ENCODE data around the gene STOML1.

STOML1 gene

GRCh38 chr15:74010929-74011540 lies 18.9 kb upstream of the STOML1 start:
- no peak overlapping the region for H3K9ac ChIP-seq
- H3K4me2 ChIP-seq = no peak overlapping the region
- H3K36me3 ChIP-seq (ENCODE audit: insufficient read depth) = no peaks in the 10 kb centered on the region
- H3K4me3 ChIP-seq (IDR thresholded peaks at IDR 0.05; ENCODE audit: insufficient read depth, low read depth, low read length) = no peak overlapping the region
- H3K27ac ChIP-seq = no peak overlapping the region
- H3K27me3 ChIP-seq (ENCODE audit: insufficient read depth, low read depth) = no peaks in the 10 kb centered on the region
- no peaks in the 10 kb centered on the region for H4K20me1 ChIP-seq (ENCODE audit: insufficient read depth)
- H3K4me1 ChIP-seq (ENCODE audit: low read depth, poor library complexity, severe bottlenecking) = no peaks in the 10 kb centered on the region
- H3K79me2 ChIP-seq (ENCODE audit: insufficient read depth, low read depth) = no peaks in the 10 kb centered on the region; the same call in 1 of the 2 replicates
- H2AFZ ChIP-seq (ENCODE audit: low read depth) = no peak overlapping the region
- no peak for TF ChIP-seq CTCF (conservative IDR thresholded peaks at IDR 0.05; ENCODE audit: low read depth, low read length)

- Histone ChIP-seq H4K20me1 (ENCODE audit: insufficient read depth) (no peaks in the 10 kb centered on the region), H3K27me3 (ENCODE audit: insufficient read depth, low read depth) (no peaks in the 10 kb centered on the region), H3K4me2 (no peak overlapping the region), H2AFZ (ENCODE audit: low read depth) (no peak overlapping the region), H3K4me1 (ENCODE audit: low read depth, poor library complexity, severe bottlenecking) (no peaks in the 10 kb centered on the region), H3K27ac (no peak overlapping the region), H3K9ac (no peak overlapping the region), H3K4me3 (IDR thresholded peaks at IDR 0.05; ENCODE audit: insufficient read depth, low read depth, low read length) (no peak overlapping the region), H3K79me2 (ENCODE audit: insufficient read depth, low read depth) (no peaks in the 10 kb centered on the region; the same call in 1 of the 2 replicates), H3K36me3 (ENCODE audit: insufficient read depth) (no peaks in the 10 kb centered on the region)
- TF ChIP-seq CTCF (conservative IDR thresholded peaks at IDR 0.05; ENCODE audit: low read depth, low read length) = no peak
Measured at GRCh38 chr15:74008901-74009300, 16.8 kb upstream of the STOML1 start.

GRCh38 chr15:74007820-74008371 lies 15.8 kb upstream of the STOML1 start:
- H4K20me1 ChIP-seq (ENCODE audit: insufficient read depth) = no peaks in the 10 kb centered on the region
- H3K27me3 ChIP-seq (ENCODE audit: insufficient read depth, low read depth) = no peaks in the 10 kb centered on the region
- H3K79me2 ChIP-seq (ENCODE audit: insufficient read depth, low read depth) = peaks cover 5% of the 10 kb centered on the region; the same call in 1 of the 2 replicates
- H2AFZ ChIP-seq (ENCODE audit: low read depth) = no peak overlapping the region
- H3K9ac ChIP-seq = no peak overlapping the region
- H3K4me2 ChIP-seq = no peak overlapping the region
- no peak overlapping the region for H3K4me3 ChIP-seq (IDR thresholded peaks at IDR 0.05; ENCODE audit: insufficient read depth, low read depth, low read length)
- no peak overlapping the region for H3K27ac ChIP-seq
- TF ChIP-seq CTCF (conservative IDR thresholded peaks at IDR 0.05; ENCODE audit: low read depth, low read length) = no peak
- no peaks in the 10 kb centered on the region for H3K4me1 ChIP-seq (ENCODE audit: low read depth, poor library complexity, severe bottlenecking)
- no peaks in the 10 kb centered on the region for H3K36me3 ChIP-seq (ENCODE audit: insufficient read depth)

GRCh38 chr15:74006774-74007639 lies 14.9 kb upstream of the STOML1 start:
- H4K20me1 ChIP-seq (ENCODE audit: insufficient read depth) = no peaks in the 10 kb centered on the region

More at GRCh38 chr15:74006774-74007639, 14.9 kb upstream of the STOML1 start:
- Histone ChIP-seq H2AFZ (ENCODE audit: low read depth) (no peak overlapping the region), H3K4me1 (ENCODE audit: low read depth, poor library complexity, severe bottlenecking) (no peaks in the 10 kb centered on the region), H3K27me3 (ENCODE audit: insufficient read depth, low read depth) (no peaks in the 10 kb centered on the region), H3K36me3 (ENCODE audit: insufficient read depth) (no peaks in the 10 kb centered on the region), H3K9ac (no peak overlapping the region), H3K4me3 (IDR thresholded peaks at IDR 0.05; ENCODE audit: insufficient read depth, low read depth, low read length) (no peak overlapping the region), H3K4me2 (no peak overlapping the region), H3K27ac (no peak overlapping the region), H3K79me2 (ENCODE audit: insufficient read depth, low read depth) (peaks cover 5% of the 10 kb centered on the region; the same call in 1 of the 2 replicates)
- TF ChIP-seq CTCF (conservative IDR thresholded peaks at IDR 0.05; ENCODE audit: low read depth, low read length) = no peak
